Stimulated activated CD4-positive, alpha-beta T cell treated with anti-CD3 and anti-CD28 coated beads, Interleukin-4, amount 100 ng/mL, for 24 hours (primary cell): Measurements from ENCODE around the gene KIF5C.

Experiments
- DNase-seq: peaks from one replicate; pipeline ENCODE4 v3.0.0-alpha.2; 2020

Gene KIF5C

GRCh38 chr2:149019768-149020167, 144.7 kb downstream of the KIF5C start:
- no peak for DNase-seq

GRCh38 chr2:149020432-149020851, 145.4 kb downstream of the KIF5C start:
- DNase-seq = no peak

- DNase-seq = no peak
These were observed 146.3 kb downstream of the KIF5C start for GRCh38 chr2:149021271-149021719.

- DNase-seq = no peak
These were observed 146.7 kb downstream of the KIF5C start for GRCh38 chr2:149021761-149022160.

GRCh38 chr2:149023091-149023490, 148.1 kb downstream of the KIF5C start:
- no peak for DNase-seq

GRCh38 chr2:149027590-149028250, 152.7 kb downstream of the KIF5C start:
- DNase-seq = no peak

- no peak for DNase-seq
These were observed 153.3 kb downstream of the KIF5C start for GRCh38 chr2:149028377-149028776.

GRCh38 chr2:149028891-149029290, 153.9 kb downstream of the KIF5C start:
- no peak for DNase-seq

GRCh38 chr2:149029307-149029965, 154.4 kb downstream of the KIF5C start:
- DNase-seq = no peak

GRCh38 chr2:149031396-149031795, 156.4 kb downstream of the KIF5C start:
- no peak for DNase-seq

- no peak for DNase-seq
These were observed 158.7 kb downstream of the KIF5C start for GRCh38 chr2:149033716-149034115.

GRCh38 chr2:149034406-149034805, 159.4 kb downstream of the KIF5C start:
- no peak for DNase-seq

GRCh38 chr2:149036507-149037293, 161.7 kb downstream of the KIF5C start:
- DNase-seq = no peak

- no peak for DNase-seq
These were observed 162.8 kb downstream of the KIF5C start for GRCh38 chr2:149037851-149038250.

GRCh38 chr2:149038442-149039212, 163.6 kb downstream of the KIF5C start, which contains the start of gene LYPD6B:
LYPD6B (plus strand) TSS chr2:149038699; CDS start chr2:149130949, 92,250 bp downstream.
- DNase-seq = no peak

GRCh38 chr2:149039213-149039724, 164.2 kb downstream of the KIF5C start:
- DNase-seq = no peak

- DNase-seq = peak; percentile 48
These were observed 165.4 kb downstream of the KIF5C start for GRCh38 chr2:149040451-149040850.

GRCh38 chr2:149041482-149041881, 166.5 kb downstream of the KIF5C start:
- no peak for DNase-seq

GRCh38 chr2:149042881-149043280, 167.9 kb downstream of the KIF5C start:
- no peak for DNase-seq

GRCh38 chr2:149044500-149044899, 169.5 kb downstream of the KIF5C start:
- DNase-seq = no peak

- DNase-seq = no peak
These were observed 172.1 kb downstream of the KIF5C start for GRCh38 chr2:149047118-149047517.

GRCh38 chr2:149049142-149049541, 174.1 kb downstream of the KIF5C start:
- no peak for DNase-seq

- no peak for DNase-seq
These were observed 175.2 kb downstream of the KIF5C start for GRCh38 chr2:149050188-149050587.
